ENCODE results near the gene BCL11A. TPM values are rescaled to one million over a fixed set of nuclear protein-coding genes. Genes with fewer than 3 reads are reported as not detected.

Gene BCL11A
- total and polyA plus RNA-seq, 2 of the 13 experiments (the other 11 are each of a cell fraction or from before 2014, with no cell fraction given) = not detected

- TF ChIP-seq MLLT10 (CRISPR knock-in tag; IDR thresholded peaks at IDR 0.05) (no peak), BRD4 (CRISPR knock-in tag; IDR thresholded peaks at IDR 0.05) (no peak), KDM6A (CRISPR knock-in tag; IDR thresholded peaks at IDR 0.05; ENCODE audit: low read depth) (peak; percentile 82), ZNF232 (CRISPR knock-in tag; IDR thresholded peaks at IDR 0.05; ENCODE audit: borderline replicate concordance) (no peak), SMYD3 (CRISPR knock-in tag; IDR thresholded peaks at IDR 0.05) (no peak), HNRNPUL1 (IDR thresholded peaks at IDR 0.05; ENCODE audit: low read depth, low read length) (peak; percentile 98), ZBTB25 (CRISPR knock-in tag; IDR thresholded peaks at IDR 0.05) (no peak), ZBTB26 (CRISPR knock-in tag; IDR thresholded peaks at IDR 0.05; ENCODE audit: borderline replicate concordance) (no peak), KLF11 (CRISPR knock-in tag; IDR thresholded peaks at IDR 0.05) (no peak), NFE2L1 (CRISPR knock-in tag; IDR thresholded peaks at IDR 0.05; ENCODE audit: borderline replicate concordance) (no peak), ZFP62 (CRISPR knock-in tag; IDR thresholded peaks at IDR 0.05) (no peak), ZSCAN9 (CRISPR knock-in tag; IDR thresholded peaks at IDR 0.05; ENCODE audit: borderline replicate concordance) (no peak), HNRNPL (IDR thresholded peaks at IDR 0.05; ENCODE audit: low read depth, low read length) (no peak), MEIS2 (CRISPR knock-in tag; IDR thresholded peaks at IDR 0.05) (no peak), TAF15 (IDR thresholded peaks at IDR 0.05; ENCODE audit: low read depth, low read length, poor library complexity, severe bottlenecking) (no peak), RNF2 (conservative IDR thresholded peaks at IDR 0.05; ENCODE audit: low read depth) (no peak), ZGPAT (CRISPR knock-in tag; IDR thresholded peaks at IDR 0.05) (peak; percentile 91), MAF1 (CRISPR knock-in tag; IDR thresholded peaks at IDR 0.05; ENCODE audit: borderline replicate concordance) (no peak), PAXIP1 (CRISPR knock-in tag; conservative IDR thresholded peaks at IDR 0.05) (peak; percentile 86), ZNF552 (CRISPR knock-in tag; IDR thresholded peaks at IDR 0.05; ENCODE audit: borderline replicate concordance) (no peak), NFIC (IDR thresholded peaks at IDR 0.05; ENCODE audit: low read length) (no peak; the same call in 1 of the 2 replicates), KDM2A (CRISPR knock-in tag; IDR thresholded peaks at IDR 0.05; ENCODE audit: borderline replicate concordance, low read depth) (no peak), ZNF44 (CRISPR knock-in tag; IDR thresholded peaks at IDR 0.05) (no peak), HCFC1 (IDR thresholded peaks at IDR 0.05; ENCODE audit: low read depth, low read length) (no peak), RELA (CRISPR knock-in tag; IDR thresholded peaks at IDR 0.05) (no peak), TRIM24 (CRISPR knock-in tag; IDR thresholded peaks at IDR 0.05) (no peak)
Measured at GRCh38 chr2:60480089-60480773, 73.2 kb downstream of the BCL11A start (continued).

All from HepG2 (cell line).